Keratinocyte (primary cell): ENCODE data around the gene RBM6.

Source experiments
- EZH2 ChIP-seq: IDR thresholded peaks from one replicate; pipeline ENCODE4 v1.6.1; 2012; ENCODE audit warnings: inconsistent platforms, mild to moderate bottlenecking, low read length, moderate library complexity
- TF ChIP-seq, protein P1 (sequence below), 3 experiments: IDR thresholded peaks in 1 of 3; conservative IDR thresholded peaks in 1 of 3; optimal IDR thresholded peaks in 1 of 3; 2 replicates in 2 of 3; 3 replicates in 1 of 3; pipeline versions ENCODE3 to v1.5.1; 2011; ENCODE audit warnings: low read length in 3 of 3, mild to moderate bottlenecking in 3 of 3, moderate library complexity in 2 of 3, control low read depth in 1 of 3, inconsistent platforms in 1 of 3; ENCODE audit not compliant: insufficient read depth in 2 of 3; ENCODE audit errors: extremely low read depth in 1 of 3

- TF ChIP-seq, protein P1, sequence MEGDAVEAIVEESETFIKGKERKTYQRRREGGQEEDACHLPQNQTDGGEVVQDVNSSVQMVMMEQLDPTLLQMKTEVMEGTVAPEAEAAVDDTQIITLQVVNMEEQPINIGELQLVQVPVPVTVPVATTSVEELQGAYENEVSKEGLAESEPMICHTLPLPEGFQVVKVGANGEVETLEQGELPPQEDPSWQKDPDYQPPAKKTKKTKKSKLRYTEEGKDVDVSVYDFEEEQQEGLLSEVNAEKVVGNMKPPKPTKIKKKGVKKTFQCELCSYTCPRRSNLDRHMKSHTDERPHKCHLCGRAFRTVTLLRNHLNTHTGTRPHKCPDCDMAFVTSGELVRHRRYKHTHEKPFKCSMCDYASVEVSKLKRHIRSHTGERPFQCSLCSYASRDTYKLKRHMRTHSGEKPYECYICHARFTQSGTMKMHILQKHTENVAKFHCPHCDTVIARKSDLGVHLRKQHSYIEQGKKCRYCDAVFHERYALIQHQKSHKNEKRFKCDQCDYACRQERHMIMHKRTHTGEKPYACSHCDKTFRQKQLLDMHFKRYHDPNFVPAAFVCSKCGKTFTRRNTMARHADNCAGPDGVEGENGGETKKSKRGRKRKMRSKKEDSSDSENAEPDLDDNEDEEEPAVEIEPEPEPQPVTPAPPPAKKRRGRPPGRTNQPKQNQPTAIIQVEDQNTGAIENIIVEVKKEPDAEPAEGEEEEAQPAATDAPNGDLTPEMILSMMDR (optimal IDR thresholded peaks at IDR 0.05 in 1 of 3, IDR thresholded peaks at IDR 0.05 in 1 of 3, conservative IDR thresholded peaks at IDR 0.05 in 1 of 3; ENCODE audit: extremely low read depth in 1 of 3, insufficient read depth in 2 of 3, low read length in 3 of 3) = no peak
- no peak for TF ChIP-seq EZH2
Observed at GRCh38 chr3:49912881-49913281, 27.1 kb upstream of the RBM6 start.
